D721Med (cell line): ENCODE data around the gene CPSF4L.

ENCODE experiments used
- DNase-seq: peaks from one replicate; pipeline ENCODE4 v3.0.0; 2011; ENCODE audit warnings: low spot score; ENCODE audit not compliant: insufficient read length
- FAIRE-seq: peaks from 2 replicates; lab custom pipeline; 2011; peaks lifted over from hg19 to GRCh38; lab: Jason Lieb, UNC
- TF ChIP-seq, protein P1 (sequence below): IDR thresholded peaks from 2 replicates; pipeline ENCODE4 v1.5.1; 2012; ENCODE audit warnings: mild to moderate bottlenecking, control low read depth; ENCODE audit not compliant: insufficient read depth; ENCODE audit errors: missing control alignments

The CPSF4L gene

DNA sequence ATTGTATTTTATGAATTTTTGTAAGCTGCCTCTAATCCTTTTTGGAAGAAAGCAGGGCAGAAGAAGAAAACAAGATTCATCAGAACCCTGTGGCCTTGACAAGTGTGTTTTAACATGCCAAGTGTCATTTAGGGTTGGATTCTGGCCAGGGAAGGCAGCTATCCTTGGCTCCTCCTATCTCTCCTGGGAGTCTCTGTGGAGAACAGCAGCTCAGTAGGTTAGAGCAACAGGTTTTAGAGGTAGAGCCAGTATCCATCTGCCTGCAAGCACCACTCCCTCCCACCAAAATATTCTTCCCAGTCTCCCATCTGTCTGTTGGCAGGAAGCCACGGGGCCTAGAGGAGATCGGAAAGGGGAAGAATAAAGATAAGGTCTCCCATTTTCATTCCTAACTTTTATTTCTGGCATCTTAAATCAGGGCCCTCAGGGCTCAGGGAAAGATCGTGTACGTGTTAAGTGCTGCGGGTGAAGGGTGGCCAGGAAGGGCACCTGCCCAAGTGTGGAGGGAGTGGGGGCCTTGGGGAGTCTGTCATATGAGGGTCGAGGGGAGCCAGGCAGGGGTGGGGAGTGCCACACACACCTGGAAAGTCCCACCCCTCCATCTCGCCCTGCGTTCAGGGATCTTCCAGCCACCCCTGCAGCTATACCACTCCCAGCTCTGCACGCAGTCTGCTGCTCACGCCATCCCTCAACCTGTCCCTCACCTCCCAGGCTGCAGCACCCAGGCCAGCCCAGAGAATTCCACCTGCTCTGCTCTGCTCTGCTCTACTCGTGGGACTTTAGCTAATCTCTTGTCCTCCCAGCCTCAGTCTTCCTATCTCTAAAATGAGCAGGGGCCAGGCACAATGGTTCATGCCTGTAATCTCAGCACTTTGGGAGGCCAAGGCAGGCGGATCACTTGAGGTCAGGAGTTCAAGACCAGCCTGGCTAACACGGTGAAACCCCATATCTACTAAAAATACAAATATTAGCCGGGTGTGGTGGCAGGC is 17.1 kb upstream of the CPSF4L start:
- DNase-seq: no peak
- no peak for FAIRE-seq
- TF ChIP-seq, protein P1, sequence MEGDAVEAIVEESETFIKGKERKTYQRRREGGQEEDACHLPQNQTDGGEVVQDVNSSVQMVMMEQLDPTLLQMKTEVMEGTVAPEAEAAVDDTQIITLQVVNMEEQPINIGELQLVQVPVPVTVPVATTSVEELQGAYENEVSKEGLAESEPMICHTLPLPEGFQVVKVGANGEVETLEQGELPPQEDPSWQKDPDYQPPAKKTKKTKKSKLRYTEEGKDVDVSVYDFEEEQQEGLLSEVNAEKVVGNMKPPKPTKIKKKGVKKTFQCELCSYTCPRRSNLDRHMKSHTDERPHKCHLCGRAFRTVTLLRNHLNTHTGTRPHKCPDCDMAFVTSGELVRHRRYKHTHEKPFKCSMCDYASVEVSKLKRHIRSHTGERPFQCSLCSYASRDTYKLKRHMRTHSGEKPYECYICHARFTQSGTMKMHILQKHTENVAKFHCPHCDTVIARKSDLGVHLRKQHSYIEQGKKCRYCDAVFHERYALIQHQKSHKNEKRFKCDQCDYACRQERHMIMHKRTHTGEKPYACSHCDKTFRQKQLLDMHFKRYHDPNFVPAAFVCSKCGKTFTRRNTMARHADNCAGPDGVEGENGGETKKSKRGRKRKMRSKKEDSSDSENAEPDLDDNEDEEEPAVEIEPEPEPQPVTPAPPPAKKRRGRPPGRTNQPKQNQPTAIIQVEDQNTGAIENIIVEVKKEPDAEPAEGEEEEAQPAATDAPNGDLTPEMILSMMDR: no peak

DNA sequence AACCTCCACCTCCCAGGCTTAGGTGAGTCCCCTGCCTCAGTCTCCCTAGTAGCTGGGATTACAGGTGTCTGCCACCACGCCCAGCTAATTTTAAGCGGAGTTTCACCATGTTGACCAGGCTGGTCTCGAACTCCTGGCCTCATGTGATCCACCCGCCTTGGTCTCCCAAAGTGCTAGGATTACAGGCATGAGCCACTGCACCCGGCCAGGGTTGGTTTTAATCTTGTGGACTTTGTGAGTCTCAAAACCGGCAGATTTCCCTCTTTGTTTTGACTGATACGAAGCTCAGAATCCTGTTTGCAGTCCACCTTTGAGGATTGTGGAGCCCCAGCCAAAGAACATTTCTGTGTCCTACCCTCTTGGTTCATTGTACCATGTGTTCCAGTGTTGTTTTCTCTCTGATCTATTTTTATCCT is 16.4 kb upstream of the CPSF4L start:
- TF ChIP-seq, protein P1: no peak
- FAIRE-seq: no peak
- no peak for DNase-seq

GRCh38 chr17:73274490-73274889 is 12.8 kb upstream of the CPSF4L start:
- DNase-seq: no peak
- FAIRE-seq: no peak
- TF ChIP-seq, protein P1: no peak

GRCh38 chr17:73272906-73273218 is 11.2 kb upstream of the CPSF4L start:
- TF ChIP-seq, protein P1: no peak
- no peak for DNase-seq
- FAIRE-seq: no peak

DNA sequence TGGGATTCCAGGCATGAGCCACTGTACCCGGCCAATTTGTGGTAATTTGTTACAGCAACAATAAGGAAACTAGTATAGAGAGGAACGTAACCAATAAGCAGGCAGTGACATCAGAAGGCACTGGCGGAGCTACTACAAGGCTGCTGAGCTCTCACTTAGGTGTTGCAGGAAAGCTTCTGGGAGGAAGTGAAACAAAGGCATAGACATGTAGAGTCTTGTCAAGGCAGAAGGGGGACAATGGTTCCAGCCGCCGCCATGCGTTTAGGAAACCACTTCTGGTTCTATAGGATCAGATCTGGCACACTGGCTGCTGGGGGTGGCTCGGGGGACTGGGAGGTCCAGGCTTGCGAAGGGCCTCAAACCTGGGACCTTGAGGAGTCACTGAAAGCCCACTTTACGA is 9.4 kb upstream of the CPSF4L start:
- no peak for FAIRE-seq
- TF ChIP-seq, protein P1: no peak
- no peak for DNase-seq

GRCh38 chr17:73269791-73270190 is 8.1 kb upstream of the CPSF4L start:
- TF ChIP-seq, protein P1: no peak

DNA sequence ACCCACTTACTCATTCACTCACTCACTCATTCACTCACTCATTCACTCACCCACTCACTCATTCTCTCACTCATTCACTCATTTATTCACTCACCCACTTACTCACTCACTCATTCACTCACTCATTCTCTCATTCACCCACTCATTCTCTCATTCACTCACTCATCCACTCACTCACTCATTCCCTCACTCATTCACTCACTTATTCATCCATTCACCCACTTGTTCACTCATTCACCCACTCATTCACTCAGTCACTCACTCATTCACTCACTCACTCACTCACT is 7.6 kb upstream of the CPSF4L start:
- DNase-seq (no peak), FAIRE-seq (no peak)
- TF ChIP-seq, protein P1: no peak

More at GRCh38 chr17:73269791-73270190, 8.1 kb upstream of the CPSF4L start:
- DNase-seq: no peak
- FAIRE-seq: no peak
